HG02973 (cell line): ENCODE results near the gene RPH3AL.

Experiments
- ATAC-seq: cut with Tn5 transposase; IDR thresholded peaks from one replicate; pipeline ENCODE4 v1.9.1; 2021; ENCODE audit warnings: moderate library complexity; ENCODE audit not compliant: unreplicated experiment

Gene RPH3AL, protein sequence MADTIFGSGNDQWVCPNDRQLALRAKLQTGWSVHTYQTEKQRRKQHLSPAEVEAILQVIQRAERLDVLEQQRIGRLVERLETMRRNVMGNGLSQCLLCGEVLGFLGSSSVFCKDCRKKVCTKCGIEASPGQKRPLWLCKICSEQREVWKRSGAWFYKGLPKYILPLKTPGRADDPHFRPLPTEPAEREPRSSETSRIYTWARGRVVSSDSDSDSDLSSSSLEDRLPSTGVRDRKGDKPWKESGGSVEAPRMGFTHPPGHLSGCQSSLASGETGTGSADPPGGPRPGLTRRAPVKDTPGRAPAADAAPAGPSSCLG

DNA sequence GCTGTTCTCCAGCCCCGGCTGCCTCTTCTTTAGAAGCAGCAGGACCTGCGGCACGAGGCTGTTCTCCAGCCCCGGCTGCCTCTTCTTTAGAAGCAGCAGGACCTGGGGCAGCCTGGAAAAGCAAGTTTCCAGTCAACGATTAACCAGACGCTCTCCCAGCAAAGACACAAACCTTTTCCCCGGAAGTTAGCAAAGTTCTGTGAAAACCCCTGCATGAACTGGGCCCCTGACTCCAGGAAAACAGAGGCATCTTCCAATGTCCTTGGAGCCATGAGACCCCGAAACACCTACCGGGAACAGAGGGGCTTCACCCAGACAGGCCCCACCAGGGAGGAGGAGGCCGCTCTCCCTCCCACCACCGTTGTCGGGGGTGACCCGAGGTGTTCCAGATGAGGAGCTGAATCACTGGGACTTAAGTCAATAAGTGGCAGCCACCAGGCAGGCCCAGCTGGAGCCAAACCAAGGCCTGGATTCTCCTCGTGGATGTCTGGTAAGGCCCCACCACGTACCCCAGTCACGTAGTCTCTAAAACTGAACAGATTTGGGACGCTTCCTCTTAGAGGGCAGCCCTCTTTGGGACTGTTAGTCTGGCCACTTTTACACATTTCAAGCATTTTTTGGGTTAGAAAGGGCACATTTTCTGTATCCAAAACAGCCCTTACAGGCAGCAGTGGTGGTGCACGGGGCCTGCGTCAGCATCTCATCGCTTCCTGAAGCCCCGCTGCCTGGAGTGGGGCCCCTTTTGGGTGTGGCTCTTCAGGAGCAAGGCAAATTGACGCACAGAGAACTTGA, at the start of gene RPH3AL:
Gene RPH3AL, minus strand, starts transcription at position 387 of the 792 bp plus-strand sequence. CDS start 25,264 bp downstream, outside the sequence.
- ATAC-seq = no peak

DNA sequence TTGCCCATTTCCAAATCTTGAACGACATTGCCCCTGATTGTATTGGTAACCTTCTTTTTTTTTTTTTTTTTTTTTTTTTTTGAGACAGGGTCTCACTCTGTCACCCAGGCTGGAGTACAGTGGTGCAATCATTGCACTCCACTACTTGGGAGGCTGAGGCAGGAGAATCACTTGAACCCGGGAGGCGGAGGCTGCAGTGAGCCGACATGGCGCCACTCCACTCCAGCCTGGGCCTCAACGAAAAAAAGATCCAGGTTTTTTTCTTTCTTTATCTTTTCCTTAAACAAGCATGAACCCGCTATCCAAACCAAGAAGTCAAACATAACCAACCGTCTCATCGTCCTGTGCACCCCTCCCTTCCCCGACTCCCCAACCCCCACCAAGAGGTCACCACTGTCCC, 47.6 kb upstream of the RPH3AL start:
- no peak for ATAC-seq

DNA sequence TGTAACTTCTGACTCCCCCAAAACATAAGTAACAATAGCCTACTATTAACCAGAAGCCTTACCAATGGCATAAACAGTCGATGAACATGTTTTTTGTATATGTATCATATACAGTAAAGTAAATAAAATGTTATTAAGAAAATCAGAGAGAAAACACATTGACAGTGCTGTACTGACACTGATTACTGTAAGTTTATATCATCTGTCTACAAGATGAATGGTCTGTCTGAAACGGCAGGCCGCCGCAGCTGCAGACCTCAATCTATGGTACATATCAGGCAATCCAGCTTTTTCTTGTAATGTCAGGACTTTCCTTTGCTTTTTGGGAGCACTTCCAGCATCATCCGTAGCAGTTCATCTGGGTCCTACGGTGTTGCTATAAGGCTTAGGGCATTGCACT, 44.2 kb upstream of the RPH3AL start:
- ATAC-seq = no peak

DNA sequence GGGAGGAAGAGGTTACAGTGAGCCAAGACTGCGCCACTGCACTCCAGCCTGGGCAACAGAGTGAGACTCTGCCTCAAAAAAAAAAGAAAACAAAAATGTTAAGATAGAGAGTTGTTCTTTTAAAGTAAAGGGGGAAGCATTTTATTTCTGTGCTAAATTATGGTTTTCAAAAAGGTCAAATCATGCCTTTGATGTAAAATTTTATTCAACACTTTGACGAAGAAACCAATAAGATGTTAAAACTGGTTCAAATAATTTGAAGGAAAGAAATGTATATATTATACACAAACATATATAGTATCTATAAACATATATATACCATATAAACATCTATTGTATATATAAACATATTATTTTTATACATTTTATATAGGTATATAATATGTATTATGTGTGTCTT, 43.4 kb upstream of the RPH3AL start:
- ATAC-seq = no peak

DNA sequence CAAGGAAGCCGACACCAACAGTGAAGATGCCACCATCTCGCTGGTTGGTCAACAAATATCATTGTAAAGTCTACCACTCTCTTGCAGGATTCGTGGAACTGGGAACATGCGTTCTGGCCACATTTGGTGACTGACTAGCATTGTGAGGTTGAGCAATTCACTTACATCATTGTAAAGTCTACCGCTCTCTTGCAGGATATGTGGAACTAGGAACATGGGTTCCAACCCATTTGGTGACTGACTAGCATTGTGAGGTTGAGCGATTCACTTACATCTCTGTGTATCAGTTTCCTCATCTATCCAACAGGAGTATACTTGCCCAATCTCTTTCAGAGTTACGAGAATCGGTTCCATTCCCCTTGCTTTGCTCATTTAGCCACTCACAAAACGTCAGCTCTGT, 42.6 kb upstream of the RPH3AL start:
- no peak for ATAC-seq

DNA sequence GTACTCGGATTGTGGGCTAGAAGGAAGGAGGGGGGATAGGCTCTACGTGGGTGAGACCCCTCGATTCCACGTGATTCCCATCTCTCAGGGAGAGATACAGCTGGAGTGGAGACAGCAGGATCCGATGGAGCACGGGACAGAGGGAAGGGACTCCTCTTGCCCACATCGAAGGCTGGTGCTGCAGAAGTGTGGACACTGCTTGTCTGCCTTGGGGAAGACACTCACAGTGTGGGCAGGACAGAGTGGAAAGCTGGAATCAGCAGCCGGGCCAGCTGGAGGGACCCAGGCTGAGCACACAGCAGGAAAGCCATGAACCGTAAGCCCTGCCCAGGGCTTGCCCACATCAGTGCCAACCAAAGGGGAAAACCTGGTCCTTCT, 42.1 kb upstream of the RPH3AL start:
- no peak for ATAC-seq

DNA sequence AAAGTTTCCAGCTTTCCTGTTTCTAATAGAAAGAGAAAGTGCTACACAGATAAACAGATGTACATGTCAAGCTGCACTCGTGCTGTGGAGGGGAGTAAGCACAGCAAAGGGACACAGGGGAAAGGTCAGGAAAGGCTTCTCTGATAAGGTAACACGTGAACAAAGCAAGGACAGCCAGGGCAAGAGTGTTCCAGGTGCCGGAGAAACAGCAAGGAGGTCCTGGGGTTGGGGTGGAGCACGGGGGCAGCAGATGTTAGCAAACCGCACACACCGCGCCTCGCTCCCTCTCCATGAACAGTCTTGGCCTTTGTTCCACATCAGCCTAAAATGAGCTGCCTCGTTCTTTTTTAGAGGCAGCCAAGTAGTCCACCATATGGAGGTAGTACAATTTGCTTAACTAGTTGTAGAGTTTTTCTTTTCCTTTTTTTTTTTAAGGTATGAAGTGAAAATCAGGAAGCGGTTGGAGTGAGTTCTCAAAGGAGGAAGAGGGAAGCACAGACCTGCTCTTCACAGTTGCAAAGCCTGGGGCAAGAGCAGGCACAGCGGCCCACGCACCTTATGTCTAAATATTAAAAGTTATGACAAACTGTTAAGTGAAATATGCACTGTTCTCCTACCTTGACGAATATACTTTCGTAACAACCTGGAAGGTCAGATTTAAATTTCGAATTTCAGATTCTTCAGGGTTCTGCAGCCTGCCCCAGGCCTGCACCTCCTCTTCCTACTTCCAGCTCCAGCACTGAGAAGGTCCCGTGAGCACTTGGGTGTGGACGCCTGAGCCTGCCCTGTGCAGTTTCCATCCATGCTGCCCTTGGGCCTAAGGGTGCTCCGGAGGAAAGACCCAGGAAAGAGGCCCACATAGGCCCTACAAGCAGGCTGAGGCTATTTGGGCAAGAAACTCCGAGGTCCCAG, 41.5 kb upstream of the RPH3AL start:
- no peak for ATAC-seq

DNA sequence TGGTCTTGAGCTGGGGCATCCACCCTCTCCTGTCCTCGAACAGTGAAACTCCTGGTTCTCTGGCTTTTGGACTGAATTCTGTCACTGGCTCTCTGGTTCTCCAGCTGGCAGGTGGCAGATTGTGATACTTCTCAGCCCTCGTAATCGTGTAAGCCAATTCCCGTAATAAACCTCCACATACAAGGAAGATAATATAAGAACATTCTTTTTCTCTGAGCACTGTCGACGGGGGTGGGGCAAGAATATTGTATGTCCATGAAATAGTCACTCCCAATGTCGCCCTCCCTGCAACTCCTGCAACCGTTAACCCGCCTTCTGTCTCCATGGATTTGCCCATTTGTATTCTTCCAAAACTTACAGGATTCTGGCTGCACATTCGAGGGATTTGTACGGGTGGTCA, 39.2 kb upstream of the RPH3AL start:
- ATAC-seq = no peak

DNA sequence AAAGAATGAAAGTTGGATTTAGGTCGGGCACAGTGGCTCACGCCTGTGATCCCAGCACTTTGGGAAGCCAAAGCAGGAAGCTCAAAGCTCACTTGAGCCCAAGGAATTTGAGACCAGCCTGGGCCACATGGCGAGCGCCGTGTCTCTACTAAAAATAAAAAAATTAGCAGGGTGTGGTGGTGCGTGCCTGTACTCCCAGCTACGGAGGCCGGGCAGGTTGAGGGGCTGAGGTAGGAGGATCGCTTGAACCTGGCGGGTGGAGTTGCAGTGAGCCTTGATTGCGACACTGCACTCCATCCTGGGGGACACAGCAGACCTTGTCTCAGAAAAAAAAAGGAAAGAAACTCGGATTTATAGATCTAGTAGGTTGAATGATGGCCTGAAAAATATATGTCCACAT, 37.4 kb upstream of the RPH3AL start:
- no peak for ATAC-seq

DNA sequence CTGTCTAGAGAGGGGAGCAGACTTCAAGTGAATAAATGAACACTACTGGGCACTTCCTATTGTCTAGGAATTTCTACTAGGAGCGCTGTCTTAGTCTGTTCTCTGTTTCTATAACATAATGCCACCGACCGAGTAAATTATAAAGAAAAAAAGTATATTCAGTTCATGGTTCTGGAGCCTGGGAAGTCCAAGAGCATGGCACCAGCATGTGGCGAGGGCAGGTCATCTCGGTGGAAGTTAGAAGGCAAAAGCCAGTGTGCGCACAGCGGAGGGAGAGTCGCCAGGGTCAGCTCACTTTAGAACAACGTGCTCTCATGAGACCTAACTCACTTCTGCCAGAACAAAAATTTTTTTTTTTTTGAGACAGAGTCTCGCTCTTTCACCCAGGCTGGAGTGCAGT, 35.5 kb upstream of the RPH3AL start:
- ATAC-seq = no peak

DNA sequence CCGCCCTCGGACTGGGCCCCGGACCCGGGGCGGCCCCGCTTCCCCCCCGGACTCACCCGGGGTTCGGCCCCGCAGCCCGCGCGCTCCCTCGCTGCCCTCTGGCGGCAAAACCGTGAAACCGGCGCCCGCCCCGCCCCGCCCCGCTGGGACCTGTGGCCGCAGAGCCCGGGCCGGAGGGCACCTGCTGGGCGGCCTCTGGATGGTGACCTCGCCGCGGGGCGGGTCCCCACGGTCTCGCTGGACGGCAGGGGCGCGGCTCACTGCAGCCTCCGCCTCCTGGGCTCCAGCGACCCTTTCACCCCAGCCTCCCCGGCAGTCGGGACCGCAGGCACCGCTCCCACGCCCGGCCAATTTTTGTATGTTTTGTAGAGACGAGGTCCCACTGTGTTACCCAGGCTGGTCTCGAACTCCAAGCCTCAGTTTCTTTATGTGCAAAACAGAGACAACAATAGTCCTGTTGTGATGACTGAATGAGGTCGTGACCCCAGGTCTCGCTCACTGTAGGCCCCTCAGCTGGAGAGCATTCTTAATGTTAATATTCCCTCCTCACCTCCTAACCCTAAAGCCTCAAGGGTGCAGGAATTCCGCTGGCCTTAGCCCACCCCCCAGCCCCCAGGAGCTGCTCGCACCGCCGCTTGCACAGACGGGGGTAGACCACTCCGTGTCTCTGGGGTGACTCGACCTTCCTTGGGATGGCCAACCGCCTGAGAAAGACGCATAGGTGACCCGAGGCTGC, 33.7 kb upstream of the RPH3AL start:
- no peak for ATAC-seq

DNA sequence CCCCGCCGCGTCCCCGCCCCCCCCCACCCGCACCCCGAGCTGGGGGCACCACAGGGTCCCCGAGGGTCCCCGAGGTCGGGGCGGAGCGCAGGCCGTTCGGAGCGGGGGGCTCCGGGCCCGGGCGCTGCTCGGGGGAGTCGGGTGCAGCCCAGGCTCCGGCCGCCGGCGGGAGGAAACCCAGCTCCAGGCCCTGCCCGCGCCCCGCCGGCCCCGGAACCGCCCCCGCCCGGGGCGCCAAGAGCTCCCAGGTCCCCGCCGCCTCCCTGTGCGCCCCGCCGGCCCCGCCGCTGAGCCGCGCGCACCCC, 33.2 kb upstream of the RPH3AL start:
- ATAC-seq = no peak

DNA sequence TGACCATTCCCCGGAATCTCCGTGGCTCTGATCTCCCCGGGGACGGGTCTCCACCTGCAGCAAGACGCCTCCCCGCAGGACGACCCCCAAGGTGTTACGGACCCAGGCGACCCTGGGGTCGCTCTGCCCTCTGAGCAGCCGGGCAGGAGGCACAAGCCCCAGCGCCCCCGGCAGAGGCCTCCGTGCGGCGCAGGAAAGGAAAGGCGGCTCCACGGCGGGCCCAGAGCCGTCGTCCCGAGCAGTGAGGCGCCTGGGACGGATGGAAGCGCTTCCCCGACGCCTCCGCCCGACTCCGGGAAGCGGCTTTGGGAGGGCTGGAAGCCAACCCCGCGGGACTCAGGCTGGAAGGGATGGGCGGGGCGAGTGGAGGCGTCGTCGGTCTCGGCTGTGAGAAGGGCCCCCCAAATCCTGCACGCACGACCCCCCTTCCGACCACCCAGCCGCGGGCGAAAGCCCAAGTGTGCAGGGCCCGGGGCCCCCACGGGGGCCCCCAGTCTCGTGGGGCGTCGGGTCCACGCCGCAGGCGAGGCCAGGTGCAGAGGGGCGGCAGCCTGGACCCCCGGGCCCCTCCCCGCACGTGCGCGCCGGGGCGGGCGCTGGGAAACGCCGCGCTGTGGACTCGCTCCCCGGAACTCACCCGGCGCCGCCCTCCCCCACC, 32.7 kb upstream of the RPH3AL start:
- no peak for ATAC-seq

DNA sequence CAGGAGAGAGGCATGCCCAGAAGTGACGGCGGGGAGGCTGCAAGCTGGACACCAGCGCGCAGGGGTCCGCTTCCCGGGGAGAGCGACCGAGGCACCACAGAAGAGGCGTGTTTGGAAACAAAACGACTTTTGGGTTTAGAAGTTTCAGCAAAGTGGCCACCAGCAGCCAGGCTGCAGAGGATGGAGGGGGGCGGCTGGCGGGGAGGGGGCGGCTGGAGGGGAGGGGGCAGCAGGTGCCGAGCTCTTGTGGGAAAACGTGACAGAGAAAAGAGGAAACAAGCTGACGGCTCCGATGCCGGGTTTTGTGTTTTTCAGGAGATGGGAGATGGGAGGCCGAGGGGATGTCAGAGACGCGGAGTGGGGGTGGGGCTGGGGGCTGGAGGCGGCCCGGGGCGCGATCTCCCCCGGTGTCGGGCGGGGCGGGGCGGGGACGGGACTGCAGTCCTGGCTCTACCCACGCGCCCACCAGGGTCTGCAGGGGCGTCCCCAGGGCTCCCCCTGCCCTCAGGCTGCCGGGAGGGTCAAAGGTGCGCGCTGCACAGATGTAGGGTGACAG, 32.1 kb upstream of the RPH3AL start:
- ATAC-seq = no peak

DNA sequence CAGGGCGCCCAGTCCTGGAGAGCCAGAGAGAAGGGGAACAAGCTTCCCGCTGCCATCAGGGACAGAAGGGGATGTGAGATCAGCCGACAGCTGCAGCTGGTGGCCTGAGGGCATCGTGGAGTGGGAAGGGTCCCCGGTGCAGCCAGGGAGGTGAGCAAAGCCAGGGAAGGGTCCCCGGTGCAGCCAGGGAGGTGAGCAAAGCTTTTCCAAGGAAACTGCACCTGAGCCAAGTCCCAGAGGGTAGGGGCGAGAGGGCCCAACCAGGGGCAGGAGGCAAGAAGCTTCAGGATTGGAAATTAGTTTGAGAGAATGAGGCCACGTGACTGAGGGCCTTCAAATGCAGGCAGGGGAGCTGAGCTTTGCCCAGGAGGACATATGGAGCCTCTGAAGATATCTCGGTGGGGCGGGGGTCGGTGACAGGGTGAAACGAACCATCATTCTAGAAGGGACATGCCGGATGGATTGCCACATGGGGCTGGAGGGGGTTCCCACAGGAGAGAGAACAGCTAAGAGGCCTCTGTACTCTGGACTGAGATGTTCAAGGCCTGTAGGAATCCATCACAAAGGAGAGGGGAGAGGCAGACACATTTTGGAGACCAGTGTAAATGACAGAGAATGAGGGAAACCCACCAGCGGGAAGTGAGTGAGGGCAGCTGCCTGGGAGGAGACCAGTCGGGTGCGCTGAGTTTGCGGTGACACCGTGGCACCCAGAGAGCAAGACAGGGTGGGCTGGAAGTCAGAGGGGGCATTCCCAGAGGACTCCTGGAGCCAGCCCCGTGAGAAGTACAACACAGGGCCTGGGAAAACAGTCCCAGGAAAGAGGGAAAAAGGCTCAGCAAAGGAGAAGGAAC, 31.4 kb upstream of the RPH3AL start:
- no peak for ATAC-seq

DNA sequence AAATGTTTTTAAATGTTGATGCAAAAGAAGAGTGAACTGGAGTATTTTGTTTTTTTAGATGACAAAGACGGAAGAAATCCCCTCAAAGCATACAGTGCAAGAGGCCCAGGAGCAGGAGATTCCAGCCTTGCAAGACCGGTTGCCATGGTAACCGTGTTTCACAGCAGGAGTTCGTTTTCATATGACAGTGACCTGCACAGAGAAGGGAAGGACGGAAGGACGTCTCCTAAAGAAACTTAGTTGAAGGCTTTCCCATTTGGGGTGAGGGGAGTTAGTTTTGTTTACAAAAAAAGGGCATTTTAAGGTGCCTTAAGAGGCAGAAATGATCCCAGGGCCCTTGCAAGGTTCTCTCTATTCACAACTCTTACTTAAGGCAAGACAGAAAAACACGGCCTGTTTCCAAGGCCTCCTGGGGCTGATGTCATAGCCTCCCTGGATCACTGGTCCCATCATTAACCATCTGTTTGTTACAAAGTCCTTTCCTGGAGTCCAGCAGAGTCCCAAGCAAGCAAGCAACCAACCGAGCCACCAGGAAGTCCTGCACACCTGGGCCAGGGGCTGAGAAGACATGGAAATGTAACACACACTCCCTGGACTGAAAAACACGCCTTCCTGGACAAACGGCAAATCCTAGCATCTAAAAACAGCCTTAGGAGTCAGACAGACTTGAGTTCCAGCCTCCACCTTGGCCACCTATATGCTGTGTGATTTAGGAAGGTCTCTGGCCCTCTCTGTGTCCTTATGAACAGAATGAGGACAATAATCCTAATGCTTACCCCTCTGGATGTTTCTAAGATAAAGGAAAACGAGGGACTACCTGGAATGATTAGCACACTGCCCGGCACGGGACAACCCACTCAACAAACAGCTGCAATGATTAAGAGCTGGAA, 30.3 kb upstream of the RPH3AL start:
- ATAC-seq = no peak

DNA sequence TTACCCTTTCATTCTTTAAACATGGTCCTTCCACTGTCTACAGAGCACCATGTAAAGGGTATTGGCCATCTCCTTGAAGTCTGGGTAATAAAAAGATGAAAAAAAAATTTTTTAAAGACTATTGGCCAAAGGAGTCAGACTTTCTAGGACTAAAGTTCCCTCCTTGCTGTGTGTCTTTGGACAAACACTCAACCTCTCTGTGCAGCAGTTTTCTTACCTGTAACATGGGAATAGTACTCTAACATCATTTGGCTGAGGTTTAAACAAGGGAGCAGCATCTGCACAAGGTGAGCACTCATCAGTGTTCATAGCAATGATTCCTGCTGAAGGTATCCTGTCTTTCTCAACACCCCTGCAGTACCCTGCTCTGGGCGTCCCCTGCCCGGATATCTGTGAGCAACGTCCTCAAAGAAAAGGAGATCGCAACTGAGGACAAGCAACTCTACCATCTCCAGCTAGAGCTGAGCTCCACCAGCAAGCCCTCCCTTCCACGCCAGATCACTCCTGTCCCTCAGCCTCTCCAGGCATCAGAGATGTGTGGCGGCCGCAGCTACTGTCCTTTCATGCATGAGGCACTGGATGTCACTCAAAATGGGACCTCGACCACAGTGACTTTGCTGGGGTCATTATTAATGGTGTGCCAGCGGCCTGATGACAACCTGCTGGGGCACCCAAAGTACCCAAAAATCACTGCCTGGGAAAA, 29.5 kb upstream of the RPH3AL start:
- no peak for ATAC-seq

DNA sequence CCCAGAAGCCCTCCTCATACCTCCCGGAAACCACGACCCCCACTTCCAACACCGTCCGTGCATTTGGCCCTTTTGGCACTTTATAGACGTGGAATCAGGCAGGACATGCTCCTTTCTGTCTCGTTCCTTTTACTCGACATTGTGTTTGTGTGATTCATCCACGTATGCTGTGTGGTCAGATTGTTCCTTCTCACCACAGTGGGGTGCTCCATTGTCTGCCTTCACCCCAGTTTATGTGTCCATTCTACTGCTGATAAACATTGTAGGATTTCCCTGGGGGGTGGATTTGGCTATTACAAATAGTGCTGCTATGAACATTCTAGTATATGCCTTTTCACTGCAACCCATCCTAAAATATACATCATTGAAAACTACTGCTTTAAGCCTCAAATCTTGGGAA, 28.9 kb upstream of the RPH3AL start:
- no peak for ATAC-seq
